K562 (cell line): Measurements from ENCODE around the gene SMURF1. TPM values are rescaled to one million over a fixed set of nuclear protein-coding genes. Genes with fewer than 3 reads are reported as not detected.

Experiments
- ARID4B ChIP-seq: sonication (generic); formaldehyde crosslinking; IDR thresholded peaks from 2 replicates; pipeline ENCODE4 v1.8.0; 2022; ENCODE audit warnings: mild to moderate bottlenecking, missing genetic modification reagents
- CBFA2T3 ChIP-seq: fragments of 450-650 bp; IDR thresholded peaks from 2 replicates; pipeline ENCODE4 v1.6.1; 2017
- ELK1 ChIP-seq: sonication (generic); formaldehyde crosslinking; IDR thresholded peaks from 2 replicates; pipeline ENCODE4 v1.8.1; 2022; ENCODE audit warnings: missing genetic modification reagents
- FOXM1 ChIP-seq, 2 experiments: fragments of 450-650 bp in 1 of 2; sonication (generic) in 1 of 2; formaldehyde crosslinking in 1 of 2; IDR thresholded peaks; 2 replicates each; pipeline versions ENCODE4 v1.6.1 to v1.9.0; 2017 to 2022; ENCODE audit warnings: low read depth in 2 of 2, mild to moderate bottlenecking in 2 of 2, missing genetic modification reagents in 1 of 2, moderate library complexity in 1 of 2
- FOXO4 ChIP-seq: fragments of 450-650 bp; formaldehyde crosslinking; IDR thresholded peaks from 2 replicates; pipeline ENCODE4 v1.4.0; 2020; ENCODE audit warnings: mild to moderate bottlenecking, moderate library complexity
- GATA2 ChIP-seq: sonication (generic); formaldehyde crosslinking; IDR thresholded peaks from 2 replicates; pipeline ENCODE4 v1.4.0; 2020; ENCODE audit warnings: mild to moderate bottlenecking, missing genetic modification reagents
- HDAC8 ChIP-seq: fragments of 450-650 bp; IDR thresholded peaks from 2 replicates; pipeline ENCODE4 v1.6.1; 2016; ENCODE audit warnings: mild to moderate bottlenecking, missing genetic modification characterization, moderate library complexity, missing compliant biosample characterization
- HMBOX1 ChIP-seq: sonication (generic); IDR thresholded peaks from 2 replicates; pipeline ENCODE4 v1.6.1; 2016
- MCM2 ChIP-seq: fragments of 450-650 bp; IDR thresholded peaks from 2 replicates; pipeline ENCODE4 v1.6.1; 2017; ENCODE audit warnings: low read depth, mild to moderate bottlenecking
- NR1H2 ChIP-seq: sonication (generic); formaldehyde crosslinking; IDR thresholded peaks from 2 replicates; pipeline ENCODE4 v1.4.0; 2020; ENCODE audit warnings: mild to moderate bottlenecking, missing genetic modification reagents
- NR3C1 ChIP-seq: sonication (generic); formaldehyde crosslinking; IDR thresholded peaks from 2 replicates; pipeline ENCODE4 v1.8.1; 2022; ENCODE audit warnings: missing genetic modification reagents
- PPARD ChIP-seq: fragments of 250-450 bp; sonication (Bioruptor Pico); IDR thresholded peaks from 2 replicates; pipeline ENCODE4 v1.8.0; 2022; ENCODE audit warnings: inconsistent platforms, mild to moderate bottlenecking, moderate library complexity
- RUNX1 ChIP-seq: sonication (generic); IDR thresholded peaks from 2 replicates; pipeline ENCODE4 v1.6.1; 2016; ENCODE audit warnings: antibody characterized with exemption, low read depth
- SRF ChIP-seq, 2 experiments: fragments of 250-450, 450-650 bp in 1 of 2; sonication (Bioruptor Pico) in 1 of 2; sonication (generic) in 1 of 2; formaldehyde crosslinking; IDR thresholded peaks; 2 replicates each; pipeline versions ENCODE4 v1.5.0 to v1.5.1; 2020 to 2022; ENCODE audit warnings: mild to moderate bottlenecking in 1 of 2, missing genetic modification reagents in 1 of 2
- TAF9B ChIP-seq: fragments of 450-650 bp; IDR thresholded peaks from 2 replicates; pipeline ENCODE4 v1.6.1; 2018; ENCODE audit warnings: mild to moderate bottlenecking; ENCODE audit not compliant: partially characterized antibody
- TEAD1 ChIP-seq, 2 experiments: fragments of 450-650 bp in 1 of 2; sonication (generic) in 1 of 2; formaldehyde crosslinking; IDR thresholded peaks; 2 replicates each; pipeline versions ENCODE4 v1.4.0 to v1.8.0; 2020 to 2022; ENCODE audit warnings: mild to moderate bottlenecking in 2 of 2, missing genetic modification reagents in 1 of 2
- USF2 ChIP-seq: sonication (generic); formaldehyde crosslinking; IDR thresholded peaks from 2 replicates; pipeline ENCODE4 v1.5.0; 2020; ENCODE audit warnings: missing genetic modification reagents
- ZEB2 ChIP-seq: fragments of 450-650 bp; IDR thresholded peaks from 2 replicates; pipeline ENCODE4 v1.6.1; 2016
- ZNF140 ChIP-seq: fragments of 250-450 bp; sonication (Bioruptor Pico); IDR thresholded peaks from 2 replicates; pipeline ENCODE4 v1.8.0; 2021; ENCODE audit warnings: moderate library complexity, mild to moderate bottlenecking, inconsistent platforms
- ZNF780A ChIP-seq: fragments of 250-450 bp; sonication (Bioruptor Pico); IDR thresholded peaks from 2 replicates; pipeline ENCODE4 v1.5.0; 2021; ENCODE audit warnings: mild to moderate bottlenecking
- polyA plus RNA-seq, 8 experiments: library from polyadenylated mRNA; depleted of rRNA in 4 of 8; stranded (reverse) in 5 of 8; unstranded in 3 of 8; fragments of >200 nt; fragmentation: Nextera tagmentation in 2 of 8; fragmentation: Illumina TruSeq in 1 of 8; extraction: Ambion mirVana in 2 of 8; extraction: Trizol in 1 of 8; gene quantifications; 2 replicates each; pipeline versions ENCODE4 v1.2.1 to v1.2.3, GENCODE V29; 2011 to 2014; ENCODE audit warnings: inconsistent platforms in 1 of 8, missing spikeins in 1 of 8
- total RNA-seq, 7 experiments: library from RNA; depleted of rRNA in 6 of 7; stranded (reverse); fragments of >200 nt in 6 of 7; fragmentation: Illumina TruSeq in 2 of 7; extraction: Trizol in 2 of 7; gene quantifications; 2 replicates each; pipeline versions ENCODE4 v1.2.1 to v1.2.3, GENCODE V29; 2011 to 2021; ENCODE audit warnings: low replicate concordance in 1 of 7

The SMURF1 gene
- total and polyA plus RNA-seq, 9 of the 15 experiments (the other 6 are each of a cell fraction or from before 2014, with no cell fraction given): 1.0 to 20.1 (median 12.6) TPM

- TF ChIP-seq ELK1 (CRISPR knock-in tag) (no peak), USF2 (CRISPR knock-in tag) (no peak), CBFA2T3 (peak; percentile 56), NR1H2 (CRISPR knock-in tag) (no peak), GATA2 (CRISPR knock-in tag) (no peak), NR3C1 (no peak), ARID4B (CRISPR knock-in tag) (no peak), SRF (CRISPR knock-in tag; IDR thresholded peaks at IDR 0.05) (no peak), TAF9B (no peak), MCM2 (no peak), FOXO4 (CRISPR knock-in tag) (no peak), ZNF780A (CRISPR knock-in tag) (no peak), FOXM1 (IDR thresholded peaks at IDR 0.05; ENCODE audit: low read depth) (no peak), FOXM1 (CRISPR knock-in tag; IDR thresholded peaks at IDR 0.05; ENCODE audit: low read depth) (no peak), ZNF140 (CRISPR knock-in tag) (no peak), HMBOX1 (peak; percentile 59; the same call in 1 of the 2 replicates), ZEB2 (no peak), PPARD (no peak), HDAC8 (tag) (no peak), TEAD1 (CRISPR knock-in tag; IDR thresholded peaks at IDR 0.05) (no peak), RUNX1 (no peak)
- TF ChIP-seq, all 486 proteins: peak for 9
Measured at GRCh38 chr7:99096124-99096887, 47.6 kb downstream of the SMURF1 start (continued).
